ENCODE measurements around the gene ZCCHC24.

- TF ChIP-seq CTCF (conservative IDR thresholded peaks at IDR 0.05 in 1 of 2, IDR thresholded peaks at IDR 0.05 in 1 of 2; ENCODE audit: low read depth in 1 of 2, low read length in 2 of 2): peak; percentile 49 to 70
- no peak for TF ChIP-seq EZH2 (IDR thresholded peaks at IDR 0.05; ENCODE audit: low read length, missing control alignments)
Observed at GRCh38 chr10:79400146-79401004, 45.0 kb downstream of the ZCCHC24 start.

All from fibroblast of lung (primary cell).